Fibroblast of lung (primary cell): ENCODE measurements around the gene MBOAT2.

Source experiments
- CTCF ChIP-seq, 2 donors: IDR thresholded peaks in 1 of 2; conservative IDR thresholded peaks in 1 of 2; 1 replicate in 1 of 2; 2 replicates in 1 of 2; pipeline ENCODE4 v1.5.1; 2011 to 2012; ENCODE audit warnings: low read length in 2 of 2, control low read depth in 1 of 2, inconsistent platforms in 1 of 2, low read depth in 1 of 2, mild to moderate bottlenecking in 1 of 2
- EZH2 ChIP-seq: IDR thresholded peaks from 2 replicates; pipeline ENCODE4 v1.5.1; 2012; ENCODE audit warnings: low read length, control low read depth, mild to moderate bottlenecking; ENCODE audit errors: missing control alignments

- TF ChIP-seq CTCF (conservative IDR thresholded peaks at IDR 0.05 in 1 of 2, IDR thresholded peaks at IDR 0.05 in 1 of 2; ENCODE audit: low read depth in 1 of 2, low read length in 2 of 2) (no peak), EZH2 (no peak)
Observed at GRCh38 chr2:8847400-8847799, 156.1 kb downstream of the MBOAT2 start.
